HG02623 (cell line): ENCODE data around the gene COL4A2.
A peak's percentile ranks its signal among the peaks of the same experiment; 100 is the strongest.

Experiments used
- ATAC-seq: cut with Tn5 transposase; IDR thresholded peaks from one replicate; pipeline ENCODE4 v1.9.1; 2021; ENCODE audit warnings: moderate library complexity; ENCODE audit not compliant: unreplicated experiment

COL4A2 gene

GRCh38 chr13:110396913-110397381, 89.9 kb downstream of the COL4A2 start:
- ATAC-seq, result no peak

GRCh38 chr13:110397436-110398115, 90.5 kb downstream of the COL4A2 start:
- ATAC-seq, result no peak

GRCh38 chr13:110398564-110399507, 91.8 kb downstream of the COL4A2 start:
- ATAC-seq, result no peak

GRCh38 chr13:110399801-110400200, 92.7 kb downstream of the COL4A2 start:
- ATAC-seq, result no peak

GRCh38 chr13:110400786-110401533, 93.9 kb downstream of the COL4A2 start:
- no peak for ATAC-seq

GRCh38 chr13:110402299-110403069, 95.4 kb downstream of the COL4A2 start:
- ATAC-seq, result no peak

- no peak for ATAC-seq
Observed at GRCh38 chr13:110403315-110403714, 96.2 kb downstream of the COL4A2 start.

- no peak for ATAC-seq
Observed at GRCh38 chr13:110403721-110404120, 96.6 kb downstream of the COL4A2 start.

GRCh38 chr13:110404321-110404720, 97.2 kb downstream of the COL4A2 start:
- ATAC-seq, result no peak

GRCh38 chr13:110405597-110406450, 98.7 kb downstream of the COL4A2 start:
- no peak for ATAC-seq

- ATAC-seq, result no peak
Observed at GRCh38 chr13:110407021-110407420, 99.9 kb downstream of the COL4A2 start.

- no peak for ATAC-seq
Observed at GRCh38 chr13:110407531-110407930, 100.4 kb downstream of the COL4A2 start.

GRCh38 chr13:110408286-110408685, 101.2 kb downstream of the COL4A2 start:
- ATAC-seq, result no peak

GRCh38 chr13:110409581-110409992, 102.5 kb downstream of the COL4A2 start:
- no peak for ATAC-seq

- no peak for ATAC-seq
Observed at GRCh38 chr13:110410000-110410399, 102.9 kb downstream of the COL4A2 start.

GRCh38 chr13:110410936-110411687, 104.0 kb downstream of the COL4A2 start:
- no peak for ATAC-seq

GRCh38 chr13:110411688-110412059, 104.6 kb downstream of the COL4A2 start:
- ATAC-seq, result no peak

- ATAC-seq, result peak; percentile 88
Observed at GRCh38 chr13:110412132-110412914, 105.2 kb downstream of the COL4A2 start.
